ENCODE measurements around the gene PRKD2.

- TF ChIP-seq POLR2A (IDR thresholded peaks at IDR 0.05) = no peak
- TF ChIP-seq CTCF (IDR thresholded peaks at IDR 0.05) = no peak
- TF ChIP-seq EP300 (IDR thresholded peaks at IDR 0.05) = no peak
- TF ChIP-seq POLR2AphosphoS5 (IDR thresholded peaks at IDR 0.05) = peak; percentile 17 to 41 (median 36)
These were observed at the start of gene PRKD2 for GRCh38 chr19:46717034-46717715.
